Testis (tissue), 3 donors: ENCODE data around the gene SH3GL1. TPM values are rescaled to one million over a fixed set of nuclear protein-coding genes. Genes with fewer than 3 reads are reported as not detected.

Experiments
- DNase-seq: peaks from one replicate; pipeline ENCODE4 v3.0.0-alpha.2; 2019
- H3K27ac ChIP-seq, 2 donors: fragments of 200-600 bp; sonication (generic); one replicate each; pipeline ENCODE4 v1.5.1; 2019
- H3K27me3 ChIP-seq: fragments of 200-600 bp; sonication (generic); one replicate; pipeline ENCODE4 v1.5.1; 2019
- H3K36me3 ChIP-seq: fragments of 200-600 bp; sonication (generic); one replicate; pipeline ENCODE4 v1.5.1; 2017; ENCODE audit warnings: low read depth; ENCODE audit errors: missing control alignments
- H3K4me1 ChIP-seq: fragments of 200-600 bp; sonication (generic); one replicate; pipeline ENCODE4 v1.5.1; 2019
- H3K4me3 ChIP-seq, 2 donors: fragments of 200-600 bp; sonication (generic); one replicate each; pipeline ENCODE4 v1.5.1; 2017 to 2019
- H3K9me3 ChIP-seq: fragments of 200-600 bp; sonication (generic); one replicate; pipeline ENCODE4 v1.5.1; 2017
- POLR2A ChIP-seq: fragments of 450-650 bp; IDR thresholded peaks from one replicate; pipeline ENCODE4 v1.6.1; 2017; ENCODE audit warnings: antibody characterized with exemption, mild to moderate bottlenecking, moderate library complexity
- WGBS, 2 donors: methylation state at CpG; one replicate each; pipeline ENCODE4 v1.1.5; 2018; 5-methylcytosine and 5-hydroxymethylcytosine counted together
- intact Hi-C: fragments of 100-400 bp; cut with DNase I; formaldehyde crosslinking; loops from one replicate; pipeline ENCODE4 v1.15.1; 2023; ENCODE audit warnings: low total_unique reads
- polyA plus RNA-seq: library from polyadenylated mRNA; stranded (reverse); fragments of 350-450 nt; fragmentation: Illumina TruSeq; extraction: RNeasy Lipid Tissue Mini Kit (QIAGEN cat#74804); gene quantifications from one replicate; pipeline ENCODE4 v1.2.3, GENCODE V29; 2014; ENCODE audit warnings: low read depth, low replicate concordance; ENCODE audit not compliant: insufficient read depth
- total RNA-seq, 2 donors: library from RNA; depleted of rRNA; stranded (reverse); fragments of >200 nt; gene quantifications; one replicate each; pipeline ENCODE4 v1.2.3, GENCODE V29; 2016
- TF ChIP-seq, protein P1 (sequence below), 3 experiments: fragments of 450-650 bp in 2 of 3; fragments of 200-600 bp in 1 of 3; sonication (generic) in 1 of 3; IDR thresholded peaks; one replicate each; pipeline ENCODE4 v1.5.1; 2016 to 2019; ENCODE audit warnings: antibody characterized with exemption in 3 of 3, mild to moderate bottlenecking in 2 of 3, moderate library complexity in 1 of 3

The SH3GL1 gene
- total and polyA plus RNA-seq, 3 donors from 2014 or later: 41.6 to 53.4 (median 47.3) TPM

- H3K36me3 ChIP-seq: no peaks in the 10 kb centered on the region
- no peak for DNase-seq
- no peak overlapping the region for H3K27ac ChIP-seq
- H3K9me3 ChIP-seq: no peaks in the 10 kb centered on the region
- TF ChIP-seq, protein P1, sequence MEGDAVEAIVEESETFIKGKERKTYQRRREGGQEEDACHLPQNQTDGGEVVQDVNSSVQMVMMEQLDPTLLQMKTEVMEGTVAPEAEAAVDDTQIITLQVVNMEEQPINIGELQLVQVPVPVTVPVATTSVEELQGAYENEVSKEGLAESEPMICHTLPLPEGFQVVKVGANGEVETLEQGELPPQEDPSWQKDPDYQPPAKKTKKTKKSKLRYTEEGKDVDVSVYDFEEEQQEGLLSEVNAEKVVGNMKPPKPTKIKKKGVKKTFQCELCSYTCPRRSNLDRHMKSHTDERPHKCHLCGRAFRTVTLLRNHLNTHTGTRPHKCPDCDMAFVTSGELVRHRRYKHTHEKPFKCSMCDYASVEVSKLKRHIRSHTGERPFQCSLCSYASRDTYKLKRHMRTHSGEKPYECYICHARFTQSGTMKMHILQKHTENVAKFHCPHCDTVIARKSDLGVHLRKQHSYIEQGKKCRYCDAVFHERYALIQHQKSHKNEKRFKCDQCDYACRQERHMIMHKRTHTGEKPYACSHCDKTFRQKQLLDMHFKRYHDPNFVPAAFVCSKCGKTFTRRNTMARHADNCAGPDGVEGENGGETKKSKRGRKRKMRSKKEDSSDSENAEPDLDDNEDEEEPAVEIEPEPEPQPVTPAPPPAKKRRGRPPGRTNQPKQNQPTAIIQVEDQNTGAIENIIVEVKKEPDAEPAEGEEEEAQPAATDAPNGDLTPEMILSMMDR (IDR thresholded peaks at IDR 0.05): no peak
- TF ChIP-seq POLR2A: no peak
- peaks cover 4% of the 10 kb centered on the region for H3K4me1 ChIP-seq
- 90 to 91% methylated on average over 18 to 23 of the region's 23 CpGs for WGBS, 2 donors
- H3K4me3 ChIP-seq: no peak overlapping the region
- H3K27me3 ChIP-seq: no peaks in the 10 kb centered on the region
- intact Hi-C loops: loop anchor here (10.0 kb wide), 1 partner anchor 45 kb away; the partner anchor contains the start of gene UBXN6
Observed at GRCh38 chr19:4409123-4409933, 9.0 kb upstream of the SH3GL1 start.

DNA sequence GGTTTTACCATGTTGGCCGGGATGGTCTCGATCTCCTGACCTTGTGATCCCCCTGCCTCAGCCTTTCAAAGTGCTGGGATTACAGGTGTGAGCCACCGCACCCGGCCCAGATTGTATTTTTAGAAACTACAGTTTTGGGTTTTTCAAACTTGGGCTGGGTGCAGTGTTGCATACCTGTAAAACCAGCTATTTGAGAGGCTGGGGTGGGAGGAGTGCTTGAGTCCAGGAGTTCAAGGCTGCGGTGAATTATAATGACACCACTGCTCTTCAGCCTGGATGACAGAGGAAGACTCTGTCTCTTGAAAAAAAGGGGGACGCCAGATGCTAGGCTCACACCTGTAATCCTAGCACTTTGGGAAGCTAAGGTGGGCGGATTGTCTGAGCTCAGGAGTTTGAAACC, 6.3 kb upstream of the SH3GL1 start:
- intact Hi-C loops: loop anchor here (10.0 kb wide), 1 partner anchor 48 kb away; the partner anchor contains the start of gene UBXN6
- WGBS, 2 donors: 94% methylated on average over 7 of the region's 7 CpGs

DNA sequence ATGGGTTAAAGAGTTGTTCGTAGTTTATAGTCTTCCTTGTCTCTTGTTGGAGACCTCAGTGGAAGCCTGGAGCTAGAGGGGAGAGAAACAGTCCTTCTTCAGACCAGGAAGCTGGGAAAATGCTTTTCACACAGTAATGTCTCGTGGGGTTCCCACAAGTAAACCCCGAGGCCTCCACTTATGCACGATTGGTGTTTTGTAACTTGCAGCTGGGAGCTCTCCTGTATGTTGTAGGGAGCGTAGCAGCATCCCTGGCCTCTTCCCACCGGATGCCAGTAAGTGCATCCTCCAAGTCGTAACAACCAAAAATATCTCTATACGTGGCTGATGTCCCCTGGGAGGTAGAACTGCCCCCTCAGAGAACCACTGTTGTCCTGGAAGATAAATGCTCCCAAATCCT, 5.6 kb upstream of the SH3GL1 start:
- intact Hi-C loops: loop anchor here (10.0 kb wide), 1 partner anchor 49 kb away; the partner anchor contains the start of gene UBXN6
- Histone ChIP-seq H3K36me3 (no peaks in the 10 kb centered on the region), H3K27me3 (no peaks in the 10 kb centered on the region), H3K27ac (no peak overlapping the region), H3K9me3 (no peaks in the 10 kb centered on the region), H3K4me1 (peaks cover 12% of the 10 kb centered on the region), H3K4me3 (no peak overlapping the region)
- WGBS, 2 donors: 81 to 84% methylated on average over 8 of the region's 8 CpGs
- no peak for DNase-seq
- TF ChIP-seq POLR2A: no peak
- TF ChIP-seq, protein P1 (IDR thresholded peaks at IDR 0.05): no peak

More for the DNA sequence above, 6.3 kb upstream of the SH3GL1 start:
- Histone ChIP-seq H3K27me3 (no peaks in the 10 kb centered on the region), H3K9me3 (no peaks in the 10 kb centered on the region), H3K36me3 (no peaks in the 10 kb centered on the region), H3K4me1 (peaks cover 7% of the 10 kb centered on the region), H3K4me3 (no peak overlapping the region), H3K27ac (no peak overlapping the region)
- no peak for TF ChIP-seq POLR2A
- TF ChIP-seq, protein P1 (IDR thresholded peaks at IDR 0.05): no peak
- no peak for DNase-seq

DNA sequence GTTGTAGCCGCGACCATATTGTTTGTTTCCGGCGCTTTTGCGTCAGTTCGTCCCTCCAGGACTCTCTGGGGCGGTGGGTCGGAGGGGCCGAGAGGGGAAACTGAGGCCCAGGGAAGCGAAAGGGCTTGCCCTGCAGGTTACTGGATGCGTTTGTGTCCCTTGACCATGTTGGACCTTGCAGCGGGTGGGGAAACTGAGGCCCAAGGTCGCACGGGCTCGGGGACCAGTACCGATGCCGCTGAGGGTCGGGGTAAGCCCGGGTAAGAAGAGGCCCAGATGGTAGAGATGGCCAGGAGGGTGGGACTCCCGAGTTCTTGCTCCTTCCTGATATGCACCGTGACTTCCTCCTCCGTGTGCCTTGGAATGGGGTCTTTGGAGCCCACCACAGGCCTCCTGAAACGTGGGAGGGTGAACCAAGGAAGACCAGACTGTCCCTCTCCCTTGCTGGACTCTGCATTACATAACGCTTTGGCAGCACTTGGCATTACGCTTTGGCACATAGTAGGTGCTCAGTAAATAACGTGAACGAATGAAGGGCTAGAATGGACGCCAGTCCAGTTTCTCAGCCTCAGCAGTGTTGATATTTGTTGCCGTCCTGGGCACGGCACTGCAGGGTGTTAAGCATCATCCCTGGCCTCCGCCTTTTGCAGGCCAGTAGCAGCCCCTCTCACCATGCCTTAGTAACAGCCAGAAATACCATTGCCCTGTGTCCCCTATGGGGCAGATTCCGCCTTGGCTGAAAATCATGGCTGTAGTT, 2.8 kb upstream of the SH3GL1 start:
- Histone ChIP-seq H3K4me1 (peaks cover 22% of the 10 kb centered on the region), H3K4me3 (peak overlapping the region; percentile 69 to 81), H3K9me3 (no peaks in the 10 kb centered on the region), H3K27me3 (no peaks in the 10 kb centered on the region), H3K27ac (peak overlapping the region; percentile 16 to 75), H3K36me3 (no peaks in the 10 kb centered on the region)
- intact Hi-C loops: loop anchor here (10.0 kb wide), 1 partner anchor 52 kb away; the partner anchor contains the start of gene UBXN6
- no peak for TF ChIP-seq POLR2A
- TF ChIP-seq, protein P1 (IDR thresholded peaks at IDR 0.05): no peak
- 9% methylated on average over 29 to 32 of the region's 32 CpGs for WGBS, 2 donors
- DNase-seq: no peak
